ENCODE results near the gene CFI. TPM values are rescaled to one million over a fixed set of nuclear protein-coding genes. Genes with fewer than 3 reads are reported as not detected.
"Not testable (repeated sequence)": the region's sequence is repeated elsewhere in the genome, so short reads cannot be mapped to it uniquely, and the experiment has no call there.

The CFI gene
- total RNA-seq, 2 donors from 2014 or later: not detected

DNA sequence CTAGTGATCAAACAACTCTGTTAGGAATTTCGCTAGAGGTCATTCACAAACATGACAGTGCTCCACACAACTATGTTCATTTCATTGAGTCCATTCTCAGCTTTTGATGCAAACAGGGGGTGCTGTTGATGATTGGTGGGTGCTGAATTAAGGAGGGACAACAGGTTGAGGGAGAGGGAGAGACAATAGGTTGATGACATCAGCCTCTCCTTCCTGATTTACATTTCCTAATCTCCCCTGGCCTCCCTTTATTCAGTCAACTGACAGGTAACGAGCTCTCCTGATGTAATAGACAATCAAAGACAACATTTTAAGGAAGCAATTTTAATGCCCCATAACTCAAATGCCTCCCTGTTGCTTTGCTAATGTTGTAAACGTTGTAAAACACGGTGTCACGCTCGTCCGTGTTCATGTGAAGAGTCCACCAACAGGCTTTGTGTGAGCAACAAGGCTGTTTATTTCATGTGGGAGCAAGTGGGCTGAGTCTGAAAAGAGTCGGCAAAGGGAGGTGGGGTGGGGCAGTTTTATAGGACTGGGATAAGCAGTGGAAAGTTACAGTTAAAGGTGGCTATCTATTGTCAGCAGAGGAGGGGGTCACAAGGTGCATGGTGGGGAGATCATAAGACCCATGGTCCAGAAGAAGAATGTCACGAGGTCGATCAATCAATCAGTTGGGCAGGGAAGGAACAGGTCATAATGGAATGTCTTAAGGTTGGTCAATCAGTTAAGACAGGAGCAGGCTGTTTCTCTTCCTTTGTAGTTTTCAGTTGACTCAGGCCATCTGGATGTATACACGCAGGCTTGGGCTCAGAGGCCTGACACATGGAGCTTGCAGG lies 9.0 kb upstream of the CFI start:
- no peaks in the 10 kb centered on the region for H3K9me3 Mint-ChIP-seq
- ATAC-seq (no peak), DNase-seq (ENCODE audit: low spot score in 2 of 2) (no peak)
- H3K27ac Mint-ChIP-seq: no peak overlapping the region
- H3K36me3 Mint-ChIP-seq: peaks cover 4 to 6% of the 10 kb centered on the region in 2 donors

DNA sequence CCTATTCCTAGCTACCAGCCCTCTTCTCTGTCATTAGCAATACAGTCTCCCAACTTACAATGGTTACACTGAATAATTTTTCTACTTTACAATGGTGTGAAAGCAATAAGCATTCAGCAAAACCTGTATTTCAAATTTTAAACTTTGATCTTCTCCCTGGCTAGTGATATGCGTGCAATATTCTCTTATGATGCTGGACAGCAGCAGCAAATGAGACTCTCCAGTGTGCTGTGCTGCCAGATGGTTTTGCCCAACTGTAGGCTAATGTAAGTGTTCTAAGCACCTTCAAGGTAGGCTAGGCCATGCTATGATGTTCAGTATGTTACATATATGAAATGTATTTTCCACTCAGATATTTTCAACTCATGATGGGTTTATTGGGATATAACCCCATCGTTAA lies 7.9 kb upstream of the CFI start:
- no peaks in the 10 kb centered on the region for H3K36me3 Mint-ChIP-seq
- DNase-seq (ENCODE audit: low spot score in 2 of 2) (no peak), ATAC-seq (no peak)
- no peak overlapping the region for H3K27ac Mint-ChIP-seq
- no peaks in the 10 kb centered on the region for H3K9me3 Mint-ChIP-seq

DNA sequence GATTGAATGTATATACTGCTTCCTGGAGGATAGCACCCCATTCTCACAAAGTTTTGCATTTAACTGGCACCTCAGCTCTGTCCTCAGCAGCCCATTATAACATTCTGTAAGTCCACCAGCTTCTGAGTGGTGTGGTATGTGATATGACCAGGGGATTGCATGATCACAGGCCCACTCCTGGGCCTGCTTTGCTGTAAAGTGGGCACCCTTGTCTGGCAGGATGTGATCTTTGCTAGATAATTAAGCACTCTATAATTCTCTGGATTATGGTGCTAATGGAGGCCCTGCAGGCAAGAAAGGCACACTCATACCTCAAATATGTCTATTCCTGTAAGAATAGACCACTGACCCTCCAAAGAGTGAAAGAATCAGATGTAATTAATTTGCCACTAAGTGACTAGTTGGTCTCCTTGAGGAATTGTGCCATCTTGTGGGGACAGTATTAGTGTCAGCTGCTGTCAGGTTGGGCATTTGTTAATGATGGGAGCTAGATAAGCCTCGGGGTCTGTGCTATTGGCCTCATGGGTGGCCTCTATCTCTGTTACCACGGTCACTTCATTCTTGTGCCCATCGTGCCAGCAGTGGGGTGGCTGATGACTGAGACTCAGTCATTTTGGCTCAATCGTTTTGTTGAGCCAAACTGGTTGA lies 2.2 kb upstream of the CFI start:
- ATAC-seq (peak in 1 of 2 donors; percentile 63), DNase-seq (ENCODE audit: low spot score in 2 of 2) (peak in 1 of 2 donors; percentile 10)
- H3K9me3 Mint-ChIP-seq: no peaks in the 10 kb centered on the region

DNA sequence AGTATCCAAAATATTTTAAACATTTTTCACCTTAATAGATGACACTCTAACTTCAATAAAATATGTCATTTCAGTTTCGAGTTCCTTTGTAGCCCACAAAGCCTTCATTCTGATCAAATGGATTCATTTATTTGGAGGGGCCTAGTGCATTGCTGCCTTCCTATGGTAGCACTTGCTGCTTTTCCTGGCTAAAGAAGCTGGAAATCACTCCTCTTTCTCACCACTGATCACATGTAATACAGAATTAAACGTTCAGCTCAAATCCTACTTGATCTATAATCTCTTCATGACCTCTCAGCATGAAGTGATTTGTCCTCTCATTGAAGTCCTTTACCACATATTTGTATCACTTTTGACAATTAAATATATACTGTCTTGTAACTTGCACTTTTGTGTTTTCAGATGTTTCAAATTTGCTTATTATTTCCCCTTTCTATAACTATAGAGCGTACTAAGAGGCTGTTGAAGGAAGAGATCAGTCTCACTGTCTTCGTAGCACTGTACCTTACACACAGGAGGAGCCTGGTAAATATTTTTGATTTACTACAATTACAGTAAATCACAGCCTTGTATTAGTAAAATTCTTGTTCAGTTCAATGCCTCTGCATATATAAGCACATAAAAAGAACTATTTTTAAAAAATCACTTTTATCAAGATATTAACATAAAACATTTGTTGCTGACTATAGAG lies 555 bp downstream of the CFI start:
- ATAC-seq: no peak
- no peak for DNase-seq (ENCODE audit: low spot score in 2 of 2)
- Mint-ChIP-seq H3K9me3 (no peaks in the 10 kb centered on the region), H3K36me3 (no peaks in the 10 kb centered on the region), H3K27ac (no peak overlapping the region)

More for the DNA sequence above, 2.2 kb upstream of the CFI start:
- H3K27ac Mint-ChIP-seq: no peak overlapping the region
- no peaks in the 10 kb centered on the region for H3K36me3 Mint-ChIP-seq

DNA sequence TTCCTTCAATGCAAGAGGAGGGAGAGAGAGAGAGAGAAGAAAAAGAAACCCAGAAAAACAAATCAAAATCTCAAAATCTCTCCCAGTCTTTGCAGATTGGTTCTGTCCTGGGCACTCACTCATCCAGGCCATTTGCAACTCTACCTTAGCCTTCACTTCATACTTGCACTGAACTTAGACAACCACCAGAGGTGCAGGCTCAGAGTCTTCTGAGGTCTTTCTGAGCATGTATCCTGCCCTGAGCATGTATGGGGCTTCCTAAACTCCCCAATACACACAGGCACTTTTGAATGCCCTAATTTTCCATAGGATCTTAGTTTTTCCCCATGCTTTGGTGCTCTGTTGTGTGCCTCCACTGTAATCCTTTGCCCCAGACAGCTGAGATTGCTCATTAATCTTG lies 2.9 kb downstream of the CFI start:
- ATAC-seq (no peak), DNase-seq (ENCODE audit: low spot score in 2 of 2) (no peak)
- H3K9me3 Mint-ChIP-seq: peaks cover 6 to 14% of the 10 kb centered on the region in 2 donors
- peaks cover 11 to 16% of the 10 kb centered on the region in 2 donors for H3K36me3 Mint-ChIP-seq
- no peak overlapping the region for H3K27ac Mint-ChIP-seq

DNA sequence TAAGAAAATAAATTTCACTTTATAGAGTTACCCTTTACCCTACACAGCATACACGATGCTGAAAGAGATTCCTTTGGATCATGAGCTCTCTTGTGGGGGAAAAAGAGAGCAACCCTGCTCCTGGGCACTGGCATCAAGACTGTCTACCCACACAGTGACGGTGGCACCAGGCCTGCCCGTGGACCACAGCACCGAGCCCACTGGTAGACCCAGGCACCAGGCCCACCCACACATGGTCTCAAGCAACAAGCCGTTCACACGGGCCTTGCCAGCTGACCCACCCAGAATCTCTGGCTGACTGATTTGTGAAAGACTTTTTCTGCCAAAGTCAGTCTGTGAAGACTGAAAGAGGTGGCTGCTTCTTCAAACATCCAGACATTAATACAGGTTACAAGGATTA lies 6.7 kb downstream of the CFI start:
- ATAC-seq: no peak
- H3K27ac Mint-ChIP-seq: no peak overlapping the region
- peaks cover 11 to 17% of the 10 kb centered on the region in 2 donors for H3K36me3 Mint-ChIP-seq
- no peak for DNase-seq (ENCODE audit: low spot score in 2 of 2)
- H3K9me3 Mint-ChIP-seq: peaks cover 6 to 20% of the 10 kb centered on the region in 2 donors

DNA sequence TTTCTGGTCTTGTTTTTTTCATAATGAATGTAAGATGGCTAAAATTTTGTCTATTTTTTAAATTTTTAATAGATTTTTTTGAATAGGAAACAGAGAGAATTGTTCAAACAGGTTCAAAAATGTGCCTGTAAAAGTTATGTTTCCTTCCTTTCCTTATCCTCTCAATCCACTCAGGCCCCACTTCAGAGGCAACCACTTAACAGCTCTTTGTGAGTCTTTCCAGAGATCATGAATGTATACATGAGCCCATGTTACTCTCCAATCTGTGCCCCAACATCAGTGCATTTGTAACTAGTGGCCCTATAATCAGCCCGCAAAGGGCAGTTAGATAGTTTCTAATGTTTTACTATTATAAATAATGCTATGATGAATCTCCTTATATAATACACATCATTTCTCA lies 14.0 kb downstream of the CFI start:
- H3K27ac Mint-ChIP-seq: no peak overlapping the region
- H3K9me3 Mint-ChIP-seq: peaks cover 5 to 16% of the 10 kb centered on the region in 2 donors
- no peak for DNase-seq (ENCODE audit: low spot score in 2 of 2)
- H3K36me3 Mint-ChIP-seq: peaks cover 0 to 4% of the 10 kb centered on the region in 2 donors
- no peak for ATAC-seq

DNA sequence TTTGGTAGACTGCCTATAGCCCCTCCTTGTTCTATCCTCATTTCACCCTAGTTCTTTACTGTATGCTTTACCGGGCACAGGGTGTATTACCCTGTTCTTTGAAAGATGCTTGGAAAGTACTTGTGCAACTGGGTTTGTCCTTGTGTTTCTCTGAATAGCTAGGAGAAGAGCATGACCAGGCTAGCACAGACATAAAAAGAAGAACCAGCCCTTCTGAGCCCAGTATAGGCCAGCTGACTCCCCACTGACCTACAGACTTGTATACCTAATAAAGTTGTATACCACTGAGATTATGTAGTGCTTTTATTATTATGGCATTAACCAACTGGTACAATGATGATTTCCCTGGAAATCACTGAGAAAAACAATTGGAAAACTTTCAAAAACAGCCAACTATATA lies 15.0 kb downstream of the CFI start:
- H3K27ac Mint-ChIP-seq: no peak overlapping the region
- H3K9me3 Mint-ChIP-seq: peaks cover 5 to 16% of the 10 kb centered on the region in 2 donors
- peaks cover 0 to 4% of the 10 kb centered on the region in 2 donors for H3K36me3 Mint-ChIP-seq
- ATAC-seq (no peak), DNase-seq (ENCODE audit: low spot score in 2 of 2) (no peak)

DNA sequence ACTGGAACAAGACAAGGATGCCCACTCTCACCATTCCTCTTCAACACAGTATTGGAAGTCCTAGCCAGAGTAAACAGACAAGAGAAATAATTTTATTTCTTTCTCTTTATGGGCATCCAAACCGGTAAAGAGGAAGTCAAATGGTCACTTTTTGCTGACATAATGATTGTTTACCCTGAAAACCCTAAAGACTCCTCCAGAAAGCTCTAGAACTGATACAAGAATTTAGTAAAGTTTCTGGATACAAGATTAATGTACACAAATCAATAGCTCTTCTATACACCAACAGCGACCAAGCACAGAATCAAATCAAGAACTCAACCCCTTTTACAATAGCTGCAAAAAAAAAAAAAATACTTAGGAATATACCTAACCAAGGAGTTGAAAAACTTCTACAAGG lies 19.7 kb downstream of the CFI start:
- not testable (repeated sequence) for H3K27ac Mint-ChIP-seq; H3K9me3 Mint-ChIP-seq; ATAC-seq; DNase-seq (ENCODE audit: low spot score in 2 of 2); H3K36me3 Mint-ChIP-seq

DNA sequence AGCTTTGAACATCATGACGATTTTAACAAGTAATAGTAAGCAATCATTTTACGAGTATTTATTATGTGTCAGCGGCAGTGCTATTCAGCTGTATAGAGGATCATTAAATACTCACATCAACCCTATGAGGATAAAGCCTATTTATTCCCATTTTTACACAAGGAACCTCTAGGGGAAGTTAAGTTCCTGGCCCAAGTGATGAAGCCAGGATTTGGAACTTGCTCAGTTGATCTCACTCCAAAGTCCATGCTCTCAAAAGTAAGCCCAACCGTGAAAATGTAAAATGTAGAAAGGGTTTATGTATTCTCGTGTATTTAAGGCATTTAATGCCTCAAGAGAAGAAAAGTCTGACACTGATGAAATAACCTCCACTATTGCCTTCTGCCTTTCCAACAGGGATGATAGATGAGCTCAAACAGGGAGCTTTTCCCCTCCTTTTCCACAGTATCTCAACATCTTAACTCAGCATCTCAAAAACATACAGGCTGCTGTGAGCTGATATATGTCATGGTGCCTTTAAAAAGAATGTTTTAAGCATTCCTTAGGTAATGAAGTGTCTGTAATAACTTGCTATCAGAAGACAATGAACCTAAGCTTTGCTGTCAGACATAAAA lies 36.9 kb downstream of the CFI start:
- no peaks in the 10 kb centered on the region for H3K9me3 Mint-ChIP-seq
- no peak overlapping the region for H3K27ac Mint-ChIP-seq
- no peaks in the 10 kb centered on the region for H3K36me3 Mint-ChIP-seq
- DNase-seq (ENCODE audit: low spot score in 2 of 2): no peak
- ATAC-seq: no peak

DNA sequence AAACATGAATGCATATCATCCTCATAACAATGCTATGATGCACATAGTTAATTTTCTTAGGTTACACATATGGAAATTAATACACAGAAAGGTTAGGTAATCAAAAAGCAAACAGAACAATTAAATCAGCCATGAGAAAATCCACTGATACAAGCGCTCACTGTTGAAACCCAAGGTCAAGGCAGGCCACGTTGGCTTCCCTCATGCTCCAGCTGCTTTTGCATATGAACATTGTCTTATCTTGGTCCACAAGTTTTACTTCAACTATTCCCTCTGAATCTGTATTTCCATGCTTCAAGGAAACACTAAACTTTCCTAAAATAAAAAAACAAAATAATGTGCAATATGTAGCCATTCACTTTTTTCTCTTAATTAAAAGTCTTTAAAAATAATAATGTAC lies 37.4 kb downstream of the CFI start:
- no peak for ATAC-seq
- no peak for DNase-seq (ENCODE audit: low spot score in 2 of 2)
- H3K27ac Mint-ChIP-seq: no peak overlapping the region
- no peaks in the 10 kb centered on the region for H3K9me3 Mint-ChIP-seq
- no peaks in the 10 kb centered on the region for H3K36me3 Mint-ChIP-seq

DNA sequence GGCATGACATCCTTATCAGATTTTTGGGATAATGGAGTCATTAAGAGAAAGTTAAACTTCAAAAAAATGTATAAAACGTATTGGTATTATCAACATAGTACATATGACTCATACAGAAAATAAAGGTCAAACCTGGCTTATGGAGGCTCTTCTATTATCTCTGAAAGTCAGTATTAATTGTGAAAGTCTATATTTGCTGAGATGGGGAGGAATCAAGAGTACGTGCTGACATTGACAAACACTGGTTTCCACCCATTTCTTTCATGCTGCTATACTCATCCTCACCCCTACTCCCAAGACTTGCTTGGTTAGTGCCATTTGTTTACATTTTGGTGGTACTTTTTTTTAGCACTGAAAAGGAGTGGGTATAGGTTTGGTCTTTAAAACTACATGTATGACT lies 41.1 kb downstream of the CFI start:
- H3K9me3 Mint-ChIP-seq: no peaks in the 10 kb centered on the region
- DNase-seq (ENCODE audit: low spot score in 2 of 2): no peak
- H3K36me3 Mint-ChIP-seq: no peaks in the 10 kb centered on the region
- no peak overlapping the region for H3K27ac Mint-ChIP-seq
- peak; percentile 61 to 94 for ATAC-seq

DNA sequence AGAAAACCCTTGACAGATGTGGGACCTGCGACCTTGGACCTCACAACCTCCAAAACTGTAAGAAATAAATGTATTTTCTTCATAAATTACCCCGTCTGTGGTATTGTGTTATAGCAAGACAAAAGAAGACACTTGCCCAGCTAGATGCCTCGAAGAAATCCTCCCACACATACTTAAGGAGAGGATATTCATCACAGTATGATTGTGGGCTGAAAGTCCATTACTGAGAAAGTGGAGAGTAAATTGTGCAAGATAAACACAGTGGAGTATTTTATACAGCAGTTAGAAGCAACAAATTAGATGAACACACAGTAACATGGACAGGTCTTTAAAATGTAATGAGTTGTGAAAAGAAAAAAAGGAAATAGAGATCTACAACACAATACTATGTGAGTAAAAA lies 46.1 kb downstream of the CFI start:
- H3K27ac Mint-ChIP-seq: no peak overlapping the region
- DNase-seq (ENCODE audit: low spot score in 2 of 2): no peak
- no peaks in the 10 kb centered on the region for H3K9me3 Mint-ChIP-seq
- H3K36me3 Mint-ChIP-seq: no peaks in the 10 kb centered on the region
- no peak for ATAC-seq

DNA sequence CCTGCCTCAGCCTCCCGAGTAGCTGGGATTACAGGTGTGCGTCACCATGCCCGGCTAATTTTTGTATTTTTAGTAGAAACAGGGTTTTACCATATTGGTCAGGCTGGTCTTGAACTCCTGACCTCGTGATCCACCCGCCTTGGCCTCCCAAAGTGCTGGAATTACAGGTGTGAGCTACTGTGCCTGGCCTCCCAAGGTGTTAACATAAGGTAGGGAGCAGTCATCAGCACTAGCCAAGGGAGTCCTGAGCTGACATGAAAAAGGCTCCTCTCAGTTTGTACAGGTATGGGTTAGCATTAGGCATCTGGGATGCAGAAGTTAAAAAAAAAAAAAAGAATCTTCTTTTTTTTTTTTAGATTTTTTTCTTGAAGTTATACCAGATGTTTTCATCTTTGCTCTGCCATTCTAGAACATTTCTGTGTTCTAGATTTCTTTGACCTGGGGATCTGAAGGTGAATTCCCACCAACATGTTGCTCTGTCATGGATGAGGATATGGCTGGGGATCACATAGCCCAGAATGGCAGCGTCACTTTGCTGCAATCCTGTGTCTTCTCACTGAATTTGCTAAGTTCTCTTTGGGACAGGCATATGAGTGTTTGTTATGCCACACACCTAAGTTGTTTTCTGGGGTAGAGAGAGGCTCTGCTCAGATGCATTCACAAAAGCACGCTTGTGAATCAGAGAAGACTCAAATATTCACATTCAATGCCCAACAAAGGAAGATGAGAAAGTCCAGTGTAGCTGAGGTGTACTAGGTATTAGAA lies 47.5 kb downstream of the CFI start:
- Mint-ChIP-seq H3K27ac (no peak overlapping the region), H3K9me3 (no peaks in the 10 kb centered on the region), H3K36me3 (no peaks in the 10 kb centered on the region)
- ATAC-seq: peak; percentile 87
- no peak for DNase-seq (ENCODE audit: low spot score in 2 of 2)

DNA sequence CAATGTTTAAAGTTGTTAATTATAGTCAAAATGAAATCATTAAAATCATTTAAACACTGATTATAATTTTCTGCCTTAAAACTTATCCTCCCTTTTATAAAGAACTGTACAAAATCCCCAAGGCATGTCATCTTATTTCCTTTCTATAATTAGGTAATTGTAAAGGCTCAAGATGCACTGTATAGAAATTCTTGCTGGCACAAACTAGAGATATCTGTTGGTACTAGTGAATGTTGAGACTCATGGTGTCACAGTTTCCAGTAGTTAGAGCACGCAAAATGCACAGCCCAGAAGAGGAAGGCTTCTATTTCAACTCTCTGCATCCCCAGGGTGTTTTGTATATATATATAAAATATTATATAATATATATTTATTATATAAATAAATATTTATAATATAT lies 49.3 kb downstream of the CFI start:
- DNase-seq (ENCODE audit: low spot score in 2 of 2) (no peak), ATAC-seq (peak; percentile 33 to 42)
- Mint-ChIP-seq H3K36me3 (no peaks in the 10 kb centered on the region), H3K27ac (peak overlapping the region in 1 of 2 donors; percentile 0), H3K9me3 (no peaks in the 10 kb centered on the region)

DNA sequence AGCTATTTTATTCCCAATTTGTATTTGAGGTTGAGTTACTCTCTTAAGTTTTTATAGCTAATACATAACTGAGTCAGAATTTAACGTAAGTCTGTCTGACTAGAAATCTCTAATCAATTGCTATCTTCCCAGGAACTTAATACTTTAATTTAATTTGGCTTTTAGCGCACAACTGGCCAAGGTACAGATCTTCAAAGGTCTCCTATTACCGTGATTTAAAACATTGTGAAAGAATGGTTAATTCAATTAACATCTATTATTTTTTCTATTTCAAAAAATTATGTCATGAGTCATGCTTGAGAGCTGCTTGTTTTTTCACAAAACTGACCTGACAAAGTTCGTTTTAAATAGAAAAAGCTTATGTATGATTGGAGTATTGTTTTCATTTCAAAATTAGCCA lies 49.9 kb downstream of the CFI start:
- no peaks in the 10 kb centered on the region for H3K36me3 Mint-ChIP-seq
- no peak for DNase-seq (ENCODE audit: low spot score in 2 of 2)
- H3K27ac Mint-ChIP-seq: no peak overlapping the region
- H3K9me3 Mint-ChIP-seq: no peaks in the 10 kb centered on the region
- ATAC-seq: no peak

Data from activated naive CD4-positive, alpha-beta T cell treated with anti-CD3 and anti-CD28 coated beads, Interleukin-2, amount 50 U/mL, for 72 hours (primary cell).